Testis (tissue), 2 donors: ENCODE results near the gene FOXJ3.

Experiments used
- CTCF ChIP-seq, 3 experiments: fragments of 450-650 bp in 2 of 3; fragments of 200-600 bp in 1 of 3; sonication (generic) in 1 of 3; IDR thresholded peaks; one replicate each; pipeline ENCODE4 v1.5.1; 2016 to 2019; ENCODE audit warnings: antibody characterized with exemption in 3 of 3, mild to moderate bottlenecking in 2 of 3, moderate library complexity in 1 of 3
- POLR2A ChIP-seq: fragments of 450-650 bp; IDR thresholded peaks from one replicate; pipeline ENCODE4 v1.6.1; 2017; ENCODE audit warnings: antibody characterized with exemption, mild to moderate bottlenecking, moderate library complexity

GRCh38 chr1:42206164-42206563 lies 128.9 kb downstream of the FOXJ3 start:
- TF ChIP-seq CTCF (IDR thresholded peaks at IDR 0.05) (no peak), POLR2A (no peak)
